Measurements from ENCODE around the gene ARSB. TPM values are rescaled to one million over a fixed set of nuclear protein-coding genes. Genes with fewer than 3 reads are reported as not detected.

Gene ARSB
- total RNA-seq, 1 donor from 2014 or later = 30.2 TPM

DNA sequence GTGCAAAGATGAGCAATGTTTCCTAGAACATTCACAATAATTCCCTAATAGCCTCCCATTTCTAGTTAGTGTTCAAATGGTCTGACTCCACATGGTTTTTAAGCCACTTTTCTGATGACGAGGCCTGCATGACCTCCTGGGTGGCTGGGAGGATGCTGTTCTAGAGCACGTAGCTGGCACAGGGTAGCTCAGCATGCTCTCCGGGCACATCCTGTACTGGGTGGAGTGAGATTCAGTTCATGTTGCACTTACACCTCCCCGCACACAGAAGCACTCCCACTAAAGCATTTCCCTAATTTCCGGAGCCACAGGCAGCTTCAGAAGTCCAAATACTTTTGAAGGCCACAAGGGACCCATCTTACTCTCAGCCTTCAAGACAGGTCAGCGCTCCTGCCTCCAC lies 176.7 kb downstream of the ARSB start:
- Histone ChIP-seq H4K20me1 (ENCODE audit: insufficient read depth, low read length) (no peaks in the 10 kb centered on the region), H2AFZ (ENCODE audit: low read depth, low read length) (no peak overlapping the region), H3K9ac (ENCODE audit: low read length) (no peak overlapping the region), H3K79me2 (ENCODE audit: insufficient read depth, low read length) (no peaks in the 10 kb centered on the region), H3K4me1 (ENCODE audit: insufficient read depth, low read length) (peaks cover 21% of the 10 kb centered on the region), H3K27ac (ENCODE audit: low read depth, low read length) (no peak overlapping the region), H3K27me3 (ENCODE audit: insufficient read depth, low read length) (no peaks in the 10 kb centered on the region), H3K4me3 (ENCODE audit: insufficient read depth, low read depth, low read length) (no peak overlapping the region), H3K36me3 (ENCODE audit: insufficient read depth, low read length) (no peaks in the 10 kb centered on the region), H3K4me2 (ENCODE audit: low read length) (no peak overlapping the region), H3K9me3 (ENCODE audit: insufficient read depth, low read depth, low read length) (no peaks in the 10 kb centered on the region)
- no peaks in the 10 kb centered on the region for H3K9me3 Mint-ChIP-seq (ENCODE audit: unreplicated experiment)
- H3K4me3 Mint-ChIP-seq (ENCODE audit: unreplicated experiment) = no peak overlapping the region
- H3K27ac Mint-ChIP-seq (ENCODE audit: unreplicated experiment) = no peak overlapping the region
- DNase-seq (ENCODE audit: low read depth) (no peak), FAIRE-seq (no peak)
- H3K4me1 Mint-ChIP-seq (ENCODE audit: low read depth, unreplicated experiment) = peaks cover 26% of the 10 kb centered on the region
- no peaks in the 10 kb centered on the region for H3K27me3 Mint-ChIP-seq (ENCODE audit: low read depth, unreplicated experiment)
- TF ChIP-seq EZH2 (IDR thresholded peaks at IDR 0.05; ENCODE audit: insufficient read depth, low read length) = no peak
- TF ChIP-seq, protein P1, sequence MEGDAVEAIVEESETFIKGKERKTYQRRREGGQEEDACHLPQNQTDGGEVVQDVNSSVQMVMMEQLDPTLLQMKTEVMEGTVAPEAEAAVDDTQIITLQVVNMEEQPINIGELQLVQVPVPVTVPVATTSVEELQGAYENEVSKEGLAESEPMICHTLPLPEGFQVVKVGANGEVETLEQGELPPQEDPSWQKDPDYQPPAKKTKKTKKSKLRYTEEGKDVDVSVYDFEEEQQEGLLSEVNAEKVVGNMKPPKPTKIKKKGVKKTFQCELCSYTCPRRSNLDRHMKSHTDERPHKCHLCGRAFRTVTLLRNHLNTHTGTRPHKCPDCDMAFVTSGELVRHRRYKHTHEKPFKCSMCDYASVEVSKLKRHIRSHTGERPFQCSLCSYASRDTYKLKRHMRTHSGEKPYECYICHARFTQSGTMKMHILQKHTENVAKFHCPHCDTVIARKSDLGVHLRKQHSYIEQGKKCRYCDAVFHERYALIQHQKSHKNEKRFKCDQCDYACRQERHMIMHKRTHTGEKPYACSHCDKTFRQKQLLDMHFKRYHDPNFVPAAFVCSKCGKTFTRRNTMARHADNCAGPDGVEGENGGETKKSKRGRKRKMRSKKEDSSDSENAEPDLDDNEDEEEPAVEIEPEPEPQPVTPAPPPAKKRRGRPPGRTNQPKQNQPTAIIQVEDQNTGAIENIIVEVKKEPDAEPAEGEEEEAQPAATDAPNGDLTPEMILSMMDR (IDR thresholded peaks at IDR 0.05; ENCODE audit: insufficient read depth, low read depth, low read length) = no peak
- H3K36me3 Mint-ChIP-seq (ENCODE audit: low read depth, unreplicated experiment) = peaks cover 3% of the 10 kb centered on the region

DNA sequence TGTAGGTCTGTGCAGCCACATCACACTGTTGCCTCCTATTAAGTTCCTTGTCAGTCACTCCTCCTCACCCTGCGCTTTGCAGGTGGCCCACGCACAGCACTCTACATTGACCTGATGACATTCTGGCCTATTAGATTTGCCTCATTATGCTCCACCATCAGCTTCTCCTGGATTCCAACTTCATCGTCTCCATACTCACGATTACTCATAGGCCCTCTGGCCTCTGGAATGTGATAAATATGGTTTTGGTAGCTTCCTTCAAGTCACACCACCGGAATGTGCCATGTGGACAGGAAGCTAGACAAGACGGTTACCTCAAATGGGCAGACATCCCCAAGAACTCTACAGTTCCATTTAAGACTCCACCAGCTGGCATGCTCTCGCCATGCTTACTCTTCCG lies 178.6 kb downstream of the ARSB start:
- Histone ChIP-seq H3K27me3 (ENCODE audit: insufficient read depth, low read length) (no peaks in the 10 kb centered on the region), H3K9ac (ENCODE audit: low read length) (peak overlapping the region; percentile 28), H3K79me2 (ENCODE audit: insufficient read depth, low read length) (no peaks in the 10 kb centered on the region), H2AFZ (ENCODE audit: low read depth, low read length) (peak overlapping the region; percentile 32), H3K27ac (ENCODE audit: low read depth, low read length) (peak overlapping the region; percentile 75), H3K4me3 (ENCODE audit: insufficient read depth, low read depth, low read length) (no peak overlapping the region), H4K20me1 (ENCODE audit: insufficient read depth, low read length) (no peaks in the 10 kb centered on the region), H3K36me3 (ENCODE audit: insufficient read depth, low read length) (no peaks in the 10 kb centered on the region), H3K9me3 (ENCODE audit: insufficient read depth, low read depth, low read length) (no peaks in the 10 kb centered on the region), H3K4me1 (ENCODE audit: insufficient read depth, low read length) (peaks cover 21% of the 10 kb centered on the region), H3K4me2 (ENCODE audit: low read length) (peak overlapping the region; percentile 62)
- H3K9me3 Mint-ChIP-seq (ENCODE audit: unreplicated experiment) = no peaks in the 10 kb centered on the region
- DNase-seq (ENCODE audit: low read depth) = peak; percentile 99
- peak; percentile 96 for FAIRE-seq
- H3K4me1 Mint-ChIP-seq (ENCODE audit: low read depth, unreplicated experiment) = peaks cover 26% of the 10 kb centered on the region
- peak overlapping the region; percentile 78 for H3K27ac Mint-ChIP-seq (ENCODE audit: unreplicated experiment)
- H3K4me3 Mint-ChIP-seq (ENCODE audit: unreplicated experiment) = no peak overlapping the region
- no peaks in the 10 kb centered on the region for H3K27me3 Mint-ChIP-seq (ENCODE audit: low read depth, unreplicated experiment)
- peaks cover 5% of the 10 kb centered on the region for H3K36me3 Mint-ChIP-seq (ENCODE audit: low read depth, unreplicated experiment)
- TF ChIP-seq, protein P1 (IDR thresholded peaks at IDR 0.05; ENCODE audit: insufficient read depth, low read depth, low read length) = no peak
- no peak for TF ChIP-seq EZH2 (IDR thresholded peaks at IDR 0.05; ENCODE audit: insufficient read depth, low read length)

DNA sequence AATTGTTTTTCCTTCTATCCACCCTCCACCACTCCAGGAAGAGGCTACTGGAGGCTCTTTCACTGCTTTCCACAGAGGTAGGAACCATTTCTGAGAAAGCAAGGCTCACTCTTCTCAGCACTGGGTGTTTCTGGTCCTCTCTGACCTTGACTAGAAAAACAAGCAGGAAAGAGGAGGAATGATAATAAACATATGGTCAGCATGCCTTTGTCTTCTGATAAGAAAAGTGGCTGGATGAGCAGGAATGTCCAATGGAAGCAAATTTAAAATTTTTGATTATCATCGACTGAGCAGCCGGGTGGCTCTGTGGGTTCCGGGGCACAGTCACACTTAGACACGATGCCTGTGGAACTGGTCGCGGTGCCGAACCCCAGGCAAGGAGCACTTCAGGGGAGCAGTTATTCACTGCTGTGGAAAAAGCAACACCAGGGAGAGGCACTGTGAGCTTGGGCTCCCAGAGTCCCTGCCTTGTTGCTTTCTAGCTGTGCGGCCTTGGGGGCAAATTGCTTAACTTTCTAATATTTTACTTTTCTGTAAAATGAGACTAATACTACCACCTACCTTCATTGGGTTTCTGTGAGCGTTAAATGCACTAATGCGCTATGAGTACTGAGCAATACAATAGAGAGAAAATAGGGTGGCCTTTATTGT lies 179.5 kb downstream of the ARSB start:
- TF ChIP-seq, protein P1 (IDR thresholded peaks at IDR 0.05; ENCODE audit: insufficient read depth, low read depth, low read length) = no peak
- TF ChIP-seq EZH2 (IDR thresholded peaks at IDR 0.05; ENCODE audit: insufficient read depth, low read length) = no peak
- H3K27me3 ChIP-seq (ENCODE audit: insufficient read depth, low read length) = no peaks in the 10 kb centered on the region
- Mint-ChIP-seq H3K9me3 (ENCODE audit: unreplicated experiment) (peaks cover 4% of the 10 kb centered on the region), H3K4me1 (ENCODE audit: low read depth, unreplicated experiment) (peaks cover 19% of the 10 kb centered on the region), H3K4me3 (ENCODE audit: unreplicated experiment) (no peak overlapping the region), H3K27me3 (ENCODE audit: low read depth, unreplicated experiment) (no peaks in the 10 kb centered on the region), H3K36me3 (ENCODE audit: low read depth, unreplicated experiment) (peaks cover 5% of the 10 kb centered on the region), H3K27ac (ENCODE audit: unreplicated experiment) (peak overlapping the region; percentile 34)
- no peak overlapping the region for H3K4me3 ChIP-seq (ENCODE audit: insufficient read depth, low read depth, low read length)
- FAIRE-seq (no peak), DNase-seq (ENCODE audit: low read depth) (no peak)
- no peaks in the 10 kb centered on the region for H3K9me3 ChIP-seq (ENCODE audit: insufficient read depth, low read depth, low read length)
- no peak overlapping the region for H3K9ac ChIP-seq (ENCODE audit: low read length)
- H4K20me1 ChIP-seq (ENCODE audit: insufficient read depth, low read length) = no peaks in the 10 kb centered on the region
- H3K36me3 ChIP-seq (ENCODE audit: insufficient read depth, low read length) = no peaks in the 10 kb centered on the region
- H3K27ac ChIP-seq (ENCODE audit: low read depth, low read length) = no peak overlapping the region
- H3K4me2 ChIP-seq (ENCODE audit: low read length) = peak overlapping the region; percentile 62
- H3K4me1 ChIP-seq (ENCODE audit: insufficient read depth, low read length) = peaks cover 21% of the 10 kb centered on the region
- no peak overlapping the region for H2AFZ ChIP-seq (ENCODE audit: low read depth, low read length)
- H3K79me2 ChIP-seq (ENCODE audit: insufficient read depth, low read length) = no peaks in the 10 kb centered on the region

Measured in astrocyte (in vitro differentiated cells and primary cell).